Right lobe of liver (tissue), 6 donors: ENCODE measurements around the gene ADGRL2. TPM values are rescaled to one million over a fixed set of nuclear protein-coding genes. Genes with fewer than 3 reads are reported as not detected.
A peak's percentile ranks its signal among the peaks of the same experiment; 100 is the strongest.

Source experiments
- ATAC-seq, 4 donors: fragments of 200-7000 bp; cut with Tn5 transposase; one replicate each; pipeline ENCODE4 v1.9.1; 2020; ENCODE audit warnings: mild to moderate bottlenecking in 4 of 4, moderate library complexity in 4 of 4
- DNase-seq, 3 donors: peaks; one replicate each; pipeline ENCODE4 v3.0.0-alpha.2; 2020
- H3K27ac ChIP-seq, 3 donors: fragments of 200-600 bp; one replicate each; pipeline ENCODE4 v1.8.0; 2022
- H3K27me3 ChIP-seq, 2 donors: fragments of 200-600 bp; one replicate each; pipeline ENCODE4 v1.8.0; 2022
- H3K36me3 ChIP-seq, 4 donors: fragments of 200-600 bp; sonication (generic) in 1 of 4; one replicate each; pipeline versions ENCODE4 v1.5.1 to v1.8.0; 2017 to 2022; ENCODE audit warnings: control low read depth in 1 of 4
- H3K4me1 ChIP-seq, 4 donors: fragments of 200-600 bp; sonication (generic) in 1 of 4; one replicate each; pipeline versions ENCODE4 v1.5.1 to v1.8.0; 2017 to 2022; ENCODE audit warnings: control low read depth in 1 of 4
- H3K4me3 ChIP-seq, 3 donors: fragments of 200-600 bp; one replicate each; pipeline ENCODE4 v1.8.0; 2022
- H3K9me3 ChIP-seq, 4 donors: fragments of 200-600 bp; sonication (generic) in 1 of 4; one replicate each; pipeline versions ENCODE4 v1.5.1 to v1.8.0; 2017 to 2022; ENCODE audit warnings: control low read depth in 1 of 4
- CTCF ChIP-seq, 4 donors: fragments of 200-600 bp in 3 of 4; fragments of 450-650 bp in 1 of 4; IDR thresholded peaks; one replicate each; pipeline versions ENCODE4 v1.5.1 to v1.8.0; 2016 to 2022; ENCODE audit warnings: antibody characterized with exemption in 4 of 4, mild to moderate bottlenecking in 2 of 4
- POLR2A ChIP-seq: fragments of 450-650 bp; IDR thresholded peaks from one replicate; pipeline ENCODE4 v1.6.1; 2017; ENCODE audit warnings: antibody characterized with exemption, mild to moderate bottlenecking
- WGBS: methylation state at CpG from one replicate; pipeline ENCODE4 v1.1.6; 2018; ENCODE audit warnings: low coverage, low lambda C conversion rate; ENCODE audit not compliant: insufficient coverage; ENCODE audit errors: missing lambda C conversion rate; 5-methylcytosine and 5-hydroxymethylcytosine counted together
- intact Hi-C, 2 donors: fragments of 100-400 bp; cut with DNase I; formaldehyde crosslinking; loops; one replicate each; pipeline versions ENCODE4 v1.11.2 to v1.14.1; 2022
- total RNA-seq, 6 experiments: library from RNA; depleted of rRNA in 2 of 6; stranded (reverse); fragments of >200 nt in 2 of 6; fragmentation: NEBNext Ultra II Directional in 3 of 6; extraction: Animal tissue kit (Norgen Biotek cat#: 25700) in 3 of 6; gene quantifications; one replicate each; pipeline versions ENCODE4 v1.1.0 to v1.2.4, GENCODE V29; 2016 to 2023
- donor health status: DM: no; HTN: yes; CAD: no.
- donor health status: DM: no; HTN: no; CAD: no.
- donor health status: DM: no; HTN: no; CAD: no.
- donor health status: DM: no; HTN: yes; CAD: no.
- donor health status: DM: no; HTN: yes; CAD: no.

ADGRL2 gene
- total RNA-seq, 6 experiments from 2014 or later = 38.0 to 72.3 (median 51.2) TPM

GRCh38 chr1:81974883-81975555 lies 174.3 kb downstream of the ADGRL2 start:
- Histone ChIP-seq H3K9me3 (no peaks in the 10 kb centered on the region), H3K4me1 (peaks cover 0 to 34% (median 2%) of the 10 kb centered on the region in 4 donors), H3K27ac (peak overlapping the region in 1 of 3 donors; percentile 72), H3K4me3 (no peak overlapping the region), H3K36me3 (peaks cover 0 to 4% (median 0%) of the 10 kb centered on the region in 4 donors), H3K27me3 (no peaks in the 10 kb centered on the region)
- 33% methylated on average over 3 of the region's 3 CpGs for WGBS
- TF ChIP-seq CTCF (IDR thresholded peaks at IDR 0.05) (no peak), POLR2A (no peak)
- DNase-seq (no peak), ATAC-seq (peak; percentile 67 to 87 (median 74))
- intact Hi-C loops = loop anchor here in 1 of 2 donors (5.0 kb wide), 1 partner anchor 43 kb away; no protein-coding TSS in a partner anchor

GRCh38 chr1:81976539-81976938 lies 175.8 kb downstream of the ADGRL2 start:
- DNase-seq (no peak), ATAC-seq (no peak)
- Histone ChIP-seq H3K36me3 (no peaks in the 10 kb centered on the region), H3K4me1 (peaks cover 0 to 24% (median 2%) of the 10 kb centered on the region in 4 donors), H3K9me3 (no peaks in the 10 kb centered on the region), H3K4me3 (no peak overlapping the region), H3K27ac (no peak overlapping the region), H3K27me3 (no peaks in the 10 kb centered on the region)
- 97% methylated on average over 2 of the region's 2 CpGs for WGBS
- TF ChIP-seq CTCF (IDR thresholded peaks at IDR 0.05) (no peak), POLR2A (no peak)
- intact Hi-C loops = loop anchor here in 1 of 2 donors (5.0 kb wide), 1 partner anchor 44 kb away; no protein-coding TSS in a partner anchor

DNA sequence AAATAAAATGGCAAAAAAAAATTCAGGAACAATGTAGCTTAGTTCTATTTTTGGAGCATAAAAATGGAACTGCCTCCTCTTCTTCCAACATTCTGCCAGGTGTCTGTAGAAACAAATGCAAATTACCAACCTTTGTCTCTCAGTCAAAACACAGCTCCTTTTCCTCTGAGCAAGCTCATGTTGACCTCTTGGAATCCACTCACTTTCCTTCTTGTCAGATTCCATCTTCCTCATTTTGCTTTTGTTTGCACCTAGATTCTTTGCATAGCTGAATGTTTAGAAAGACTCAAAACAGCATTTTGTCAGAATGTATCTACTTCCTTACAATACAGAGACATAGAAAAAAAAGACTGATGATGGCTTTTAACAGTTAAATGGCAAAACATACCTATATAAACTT lies 178.2 kb downstream of the ADGRL2 start:
- intact Hi-C loops = loop anchor here in 1 of 2 donors (5.0 kb wide), 1 partner anchor 47 kb away; no protein-coding TSS in a partner anchor
- H3K27ac ChIP-seq = no peak overlapping the region
- no peak for ATAC-seq

GRCh38 chr1:81982523-81982922 lies 181.8 kb downstream of the ADGRL2 start:
- TF ChIP-seq CTCF (IDR thresholded peaks at IDR 0.05) (no peak), POLR2A (no peak)
- Histone ChIP-seq H3K9me3 (no peaks in the 10 kb centered on the region), H3K27me3 (no peaks in the 10 kb centered on the region), H3K36me3 (peaks cover 0 to 29% (median 10%) of the 10 kb centered on the region in 4 donors), H3K4me3 (no peak overlapping the region), H3K27ac (no peak overlapping the region), H3K4me1 (no peaks in the 10 kb centered on the region)
- ATAC-seq (no peak), DNase-seq (no peak)
- intact Hi-C loops = no loop called here
- 79% methylated on average over 2 of the region's 2 CpGs for WGBS

More for the DNA sequence above, 178.2 kb downstream of the ADGRL2 start:
- no peak for DNase-seq
- Histone ChIP-seq H3K36me3 (no peaks in the 10 kb centered on the region), H3K9me3 (no peaks in the 10 kb centered on the region), H3K27me3 (no peaks in the 10 kb centered on the region), H3K4me3 (no peak overlapping the region), H3K4me1 (peaks cover 0 to 15% (median 0%) of the 10 kb centered on the region in 4 donors)
- TF ChIP-seq CTCF (IDR thresholded peaks at IDR 0.05) = no peak
- no peak for TF ChIP-seq POLR2A
